MM.1S (cell line): ENCODE measurements around the gene TUT1.
A peak's percentile ranks its signal among the peaks of the same experiment; 100 is the strongest.

Experiments
- DNase-seq: peaks from one replicate; pipeline ENCODE4 v3.0.0-alpha.2; 2015
- H2AFZ ChIP-seq: fragments of 300-600 bp; sonication (generic); 2 replicates; pipeline ENCODE4 v1.6.0; 2016; ENCODE audit warnings: antibody characterized with exemption, low read length
- H3F3A ChIP-seq: fragments of 300-600 bp; sonication (generic); 2 replicates; pipeline ENCODE4 v1.6.1; 2016; ENCODE audit warnings: mild to moderate bottlenecking, antibody characterized with exemption, low read length, moderate library complexity, mixed read lengths; ENCODE audit not compliant: insufficient read depth
- H3K27ac ChIP-seq: fragments of 300-600 bp; sonication (generic); 2 replicates; pipeline ENCODE4 v1.5.1; 2016; ENCODE audit warnings: mild to moderate bottlenecking, low read length
- H3K27me3 ChIP-seq: fragments of 300-600 bp; sonication (generic); replicated peaks from 2 replicates; pipeline ENCODE4 v1.6.0; 2016; ENCODE audit warnings: low read length; ENCODE audit not compliant: insufficient read depth
- H3K36me3 ChIP-seq: fragments of 300-600 bp; sonication (generic); replicated peaks from 2 replicates; pipeline ENCODE4 v1.6.1; 2016; ENCODE audit warnings: mild to moderate bottlenecking, low read length, mixed read lengths; ENCODE audit not compliant: insufficient read depth
- H3K4me1 ChIP-seq: fragments of 300-600 bp; sonication (generic); 2 replicates; pipeline ENCODE4 v1.6.1; 2016; ENCODE audit warnings: low read length, mixed read lengths
- H3K4me2 ChIP-seq: fragments of 300-600 bp; sonication (generic); 2 replicates; pipeline ENCODE4 v1.6.0; 2016; ENCODE audit warnings: low read depth, low read length
- H3K4me3 ChIP-seq: fragments of 300-600 bp; sonication (generic); 2 replicates; pipeline ENCODE4 v1.5.1; 2016; ENCODE audit warnings: low read length, mixed read lengths
- H3K79me2 ChIP-seq: fragments of 300-600 bp; sonication (generic); 2 replicates; pipeline ENCODE4 v1.6.1; 2016; ENCODE audit warnings: mixed run types, low read length, mixed read lengths
- H3K9ac ChIP-seq: fragments of 300-600 bp; sonication (generic); 2 replicates; pipeline ENCODE4 v1.6.1; 2016; ENCODE audit warnings: low read length, mixed read lengths
- H3K9me2 ChIP-seq: fragments of 300-600 bp; sonication (generic); replicated peaks from 2 replicates; pipeline ENCODE4 v1.6.1; 2016; ENCODE audit warnings: mild to moderate bottlenecking, low read length, mixed read lengths; ENCODE audit not compliant: insufficient read depth
- H3K9me3 ChIP-seq: fragments of 300-600 bp; sonication (generic); replicated peaks from 2 replicates; pipeline ENCODE4 v1.6.1; 2016; ENCODE audit warnings: mild to moderate bottlenecking, low read length, mixed read lengths; ENCODE audit not compliant: insufficient read depth
- H4K20me1 ChIP-seq: fragments of 300-600 bp; sonication (generic); 2 replicates; pipeline ENCODE4 v1.6.1; 2016; ENCODE audit warnings: mild to moderate bottlenecking, low read length, moderate library complexity, mixed read lengths; ENCODE audit not compliant: insufficient read depth
- CTCF ChIP-seq: fragments of 300-600 bp; sonication (generic); IDR thresholded peaks from 2 replicates; pipeline ENCODE4 v1.5.1; 2016; ENCODE audit warnings: antibody characterized with exemption, low read length, mixed read lengths
- EZH2 ChIP-seq: fragments of 300-600 bp; sonication (generic); optimal IDR thresholded peaks from 2 replicates; pipeline ENCODE3; 2017; ENCODE audit warnings: low read depth, mild to moderate bottlenecking, antibody characterized with exemption, low read length, mixed read lengths
- EZH2phosphoT487 ChIP-seq: fragments of 300-600 bp; sonication (generic); IDR thresholded peaks from 2 replicates; pipeline ENCODE4 v1.6.1; 2018; ENCODE audit warnings: antibody characterized with exemption, low read length

TUT1 gene

GRCh38 chr11:62546244-62546928 is 44.9 kb downstream of the TUT1 start, which contains the start of gene AHNAK:
Gene AHNAK, minus strand, starts transcription at chr11:62546806. Its CDS starts 10,708 bp downstream, at chr11:62536098.
- Histone ChIP-seq H3K27me3 (peaks cover 34% of the 10 kb centered on the region), H3K4me2 (peak within 1 kb of the TSS; percentile 99), H3K27ac (no peak within 1 kb of the TSS), H3K9me3 (no peaks in the 10 kb centered on the region), H3K9me2 (no peaks in the 10 kb centered on the region), H3K4me3 (peak within 1 kb of the TSS; percentile 79), H4K20me1 (no peaks in the 10 kb centered on the region), H3F3A (peaks cover 7% of the 10 kb centered on the region; the same call in 1 of the 2 replicates), H2AFZ (peak within 1 kb of the TSS; percentile 63), H3K36me3 (no peaks in the 10 kb centered on the region), H3K9ac (peak within 1 kb of the TSS; percentile 82), H3K79me2 (peaks cover 9% of the 10 kb centered on the region), H3K4me1 (peaks cover 35% of the 10 kb centered on the region)
- TF ChIP-seq CTCF = no peak
- no peak for TF ChIP-seq EZH2
- no peak for TF ChIP-seq EZH2phosphoT487
- peak; percentile 48 for DNase-seq

DNA sequence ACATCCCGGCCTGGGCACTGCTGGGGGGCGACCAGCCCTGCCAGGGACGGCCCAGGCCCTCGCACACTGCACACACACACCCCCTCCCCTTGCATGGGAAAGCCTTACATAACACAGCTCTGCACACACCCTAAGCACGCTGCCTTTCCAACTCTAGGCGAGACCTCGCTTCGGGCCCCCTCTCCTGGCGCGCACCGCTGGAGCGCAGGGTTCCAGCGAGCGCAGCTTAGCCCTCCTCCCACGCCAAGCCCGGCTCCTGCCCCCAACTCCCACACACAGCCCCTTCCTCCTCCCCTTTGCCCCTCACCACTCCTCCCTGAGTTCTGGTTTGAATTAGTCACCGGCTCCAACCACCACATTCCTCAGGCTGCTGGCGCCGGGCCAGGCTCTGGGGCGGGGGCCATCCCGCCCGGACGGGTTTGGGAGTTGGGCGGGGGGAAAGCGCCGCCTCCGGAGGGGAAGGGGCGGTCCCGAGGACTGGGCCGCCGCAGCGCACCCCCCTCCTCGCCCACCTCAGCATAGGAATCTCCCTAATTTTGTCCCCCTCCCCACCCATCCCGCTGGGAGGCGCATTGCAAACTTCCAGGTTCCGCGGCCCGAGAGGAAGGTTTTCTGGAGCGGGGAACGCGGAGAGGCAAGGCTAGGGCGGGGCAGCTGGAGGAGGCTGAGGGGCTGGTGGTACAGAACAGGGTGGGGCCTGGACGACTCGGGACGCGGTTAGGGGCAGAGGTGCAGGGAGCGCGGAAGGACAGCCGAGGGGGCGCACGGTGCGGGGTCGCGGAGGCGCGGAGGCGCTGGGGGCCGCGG is 45.7 kb downstream of the TUT1 start:
- no peaks in the 10 kb centered on the region for H4K20me1 ChIP-seq
- no peak for DNase-seq
- peaks cover 13% of the 10 kb centered on the region; the same call in 1 of the 2 replicates for H3F3A ChIP-seq
- no peaks in the 10 kb centered on the region for H3K9me3 ChIP-seq
- H3K79me2 ChIP-seq = peaks cover 9% of the 10 kb centered on the region
- H3K9ac ChIP-seq = peak overlapping the region; percentile 82
- TF ChIP-seq CTCF (0 out of 2 replicates have a peak, but pooled peaks have one; percentile 3), EZH2 (no peak)
- peaks cover 41% of the 10 kb centered on the region for H3K4me1 ChIP-seq
- peaks cover 34% of the 10 kb centered on the region for H3K27me3 ChIP-seq
- peak overlapping the region; percentile 79 for H3K4me3 ChIP-seq
- no peaks in the 10 kb centered on the region for H3K9me2 ChIP-seq
- no peaks in the 10 kb centered on the region for H3K36me3 ChIP-seq
- peak overlapping the region; percentile 63 for H2AFZ ChIP-seq
- no peak overlapping the region for H3K27ac ChIP-seq
- peak overlapping the region; percentile 99 for H3K4me2 ChIP-seq

GRCh38 chr11:62544581-62545436 is 46.5 kb downstream of the TUT1 start:
- peaks cover 13% of the 10 kb centered on the region; the same call in 1 of the 2 replicates for H3F3A ChIP-seq
- peaks cover 14% of the 10 kb centered on the region for H3K79me2 ChIP-seq
- H4K20me1 ChIP-seq = no peaks in the 10 kb centered on the region
- H3K4me1 ChIP-seq = peaks cover 47% of the 10 kb centered on the region
- H3K36me3 ChIP-seq = no peaks in the 10 kb centered on the region
- H3K4me3 ChIP-seq = peak overlapping the region; percentile 79
- no peaks in the 10 kb centered on the region for H3K9me2 ChIP-seq
- H3K9ac ChIP-seq = peak overlapping the region; percentile 82; the same call in 1 of the 2 replicates
- TF ChIP-seq CTCF (no peak), EZH2phosphoT487 (no peak)
- peak overlapping the region; percentile 63; the same call in 1 of the 2 replicates for H2AFZ ChIP-seq
- H3K9me3 ChIP-seq = no peaks in the 10 kb centered on the region
- H3K4me2 ChIP-seq = peak overlapping the region; percentile 99
- no peak overlapping the region for H3K27ac ChIP-seq
- peaks cover 34% of the 10 kb centered on the region for H3K27me3 ChIP-seq
- no peak for DNase-seq
